Measurements from ENCODE around the gene VMAC. TPM values are rescaled to one million over a fixed set of nuclear protein-coding genes. Genes with fewer than 3 reads are reported as not detected.
A peak's percentile ranks its signal among the peaks of the same experiment; 100 is the strongest.

VMAC gene
- total and polyA plus RNA-seq, 2 of the 13 experiments (the other 11 are each of a cell fraction or from before 2014, with no cell fraction given) = 2.4 TPM

- peak; percentile 55; the same call in 1 of the 2 replicates for TF ChIP-seq NFKB2 (CRISPR knock-in tag; IDR thresholded peaks at IDR 0.05; ENCODE audit: borderline replicate concordance)
- peak; percentile 75 for TF ChIP-seq CREB1 (IDR thresholded peaks at IDR 0.05)
- TF ChIP-seq CREB1 (CRISPR knock-in tag; IDR thresholded peaks at IDR 0.05) = no peak
- no peak for TF ChIP-seq CCAR2 (optimal IDR thresholded peaks at IDR 0.05; ENCODE audit: low read depth, low read length)
- TF ChIP-seq ZNF557 (CRISPR knock-in tag; IDR thresholded peaks at IDR 0.05) = no peak
- TF ChIP-seq PRDM15 (CRISPR knock-in tag; IDR thresholded peaks at IDR 0.05) = peak; percentile 63; the same call in 1 of the 2 replicates
- TF ChIP-seq SIX4 (CRISPR knock-in tag; IDR thresholded peaks at IDR 0.05) = no peak
- TF ChIP-seq USF2 (IDR thresholded peaks at IDR 0.05; ENCODE audit: low read depth, low read length) = no peak
- TF ChIP-seq USF2 (CRISPR knock-in tag; IDR thresholded peaks at IDR 0.05; ENCODE audit: borderline replicate concordance) = no peak
- no peak for TF ChIP-seq MIER2 (CRISPR knock-in tag; IDR thresholded peaks at IDR 0.05)
- TF ChIP-seq DZIP1 (CRISPR knock-in tag; IDR thresholded peaks at IDR 0.05) = no peak
- TF ChIP-seq ZBTB3 (CRISPR knock-in tag; IDR thresholded peaks at IDR 0.05; ENCODE audit: borderline replicate concordance, low read depth) = no peak
- no peak for TF ChIP-seq LBX2 (CRISPR knock-in tag; IDR thresholded peaks at IDR 0.05; ENCODE audit: borderline replicate concordance)
- no peak for TF ChIP-seq NKX3-1 (CRISPR knock-in tag; IDR thresholded peaks at IDR 0.05)
- no peak for TF ChIP-seq ELF4 (CRISPR knock-in tag; IDR thresholded peaks at IDR 0.05; ENCODE audit: borderline replicate concordance)
- TF ChIP-seq MEF2D (CRISPR knock-in tag; IDR thresholded peaks at IDR 0.05) = 0 out of 2 replicates have a peak, but pooled peaks have one; percentile 50
- peak; percentile 94; the same call in 1 of the 2 replicates for TF ChIP-seq ZBTB7A (CRISPR knock-in tag; IDR thresholded peaks at IDR 0.05)
- no peak for TF ChIP-seq SIN3B (IDR thresholded peaks at IDR 0.05; ENCODE audit: low read length)
- TF ChIP-seq TARDBP (CRISPR knock-in tag; IDR thresholded peaks at IDR 0.05) = peak; percentile 56; the same call in 1 of the 2 replicates
- no peak for TF ChIP-seq ZNF12 (CRISPR knock-in tag; IDR thresholded peaks at IDR 0.05)
- TF ChIP-seq ZNF343 (CRISPR knock-in tag; IDR thresholded peaks at IDR 0.05) = no peak
- TF ChIP-seq ZSCAN29 (CRISPR knock-in tag; conservative IDR thresholded peaks at IDR 0.05) = peak; percentile 69
Observed at GRCh38 chr19:5891938-5892771, 12.5 kb upstream of the VMAC start (continued).
